H9 (cell line): ENCODE data around the gene HIVEP1. TPM values are rescaled to one million over a fixed set of nuclear protein-coding genes. Genes with fewer than 3 reads are reported as not detected.

Experiments used
- DNase-seq: peaks from one replicate; pipeline ENCODE4 v3.0.0-alpha.2; 2017
- H2AFZ ChIP-seq: one replicate; pipeline ENCODE4 v1.6.1; 2013; ENCODE audit warnings: mild to moderate bottlenecking, low read length, control low read depth, moderate library complexity
- H2AK5ac ChIP-seq: 2 replicates; pipeline ENCODE4 v1.6.1; 2013; ENCODE audit warnings: low read length, control low read depth, mixed read lengths; ENCODE audit not compliant: insufficient read length
- H2BK120ac ChIP-seq: one replicate; pipeline ENCODE4 v1.6.1; 2013; ENCODE audit warnings: low read depth, mild to moderate bottlenecking, low read length, control low read depth, inconsistent platforms; ENCODE audit not compliant: poor library complexity, severe bottlenecking
- H2BK12ac ChIP-seq: 2 replicates; pipeline ENCODE4 v1.6.1; 2013; ENCODE audit warnings: low read length, control low read depth, mixed read lengths, low read depth; ENCODE audit not compliant: insufficient read length
- H2BK15ac ChIP-seq: 2 replicates; pipeline ENCODE4 v1.6.1; 2013; ENCODE audit warnings: low read depth, low read length, control low read depth
- H2BK20ac ChIP-seq: one replicate; pipeline ENCODE4 v1.6.1; 2013; ENCODE audit warnings: low read depth, mild to moderate bottlenecking, low read length, control low read depth, inconsistent platforms; ENCODE audit not compliant: poor library complexity, severe bottlenecking
- H2BK5ac ChIP-seq: 2 replicates; pipeline ENCODE4 v1.6.1; 2013; ENCODE audit warnings: low read length, control low read depth, mixed read lengths; ENCODE audit not compliant: insufficient read length
- H3K14ac ChIP-seq: 2 replicates; pipeline ENCODE4 v1.6.1; 2013; ENCODE audit warnings: low read length, control low read depth; ENCODE audit not compliant: insufficient read depth
- H3K18ac ChIP-seq: 2 replicates; pipeline ENCODE4 v1.6.1; 2013; ENCODE audit warnings: low read depth, mild to moderate bottlenecking, mixed read lengths, low read length, control low read depth; ENCODE audit not compliant: insufficient read length
- H3K23ac ChIP-seq: 2 replicates; pipeline ENCODE4 v1.6.1; 2013; ENCODE audit warnings: low read length, control low read depth, mixed read lengths, low read depth; ENCODE audit not compliant: insufficient read length
- H3K23me2 ChIP-seq: 2 replicates; pipeline ENCODE4 v1.6.1; 2013; ENCODE audit warnings: low read depth, mild to moderate bottlenecking, mixed read lengths, low read length, control low read depth; ENCODE audit not compliant: insufficient read length, poor library complexity, severe bottlenecking
- H3K27ac ChIP-seq: 2 replicates; pipeline ENCODE4 v1.5.1; 2013; ENCODE audit warnings: low read length, control low read depth, mixed read lengths, low read depth; ENCODE audit not compliant: insufficient read length
- H3K27me3 ChIP-seq: 2 replicates; pipeline ENCODE4 v1.6.1; 2013; ENCODE audit warnings: low read length, control low read depth, inconsistent platforms; ENCODE audit not compliant: insufficient read depth
- H3K4ac ChIP-seq: 2 replicates; pipeline ENCODE4 v1.6.1; 2013; ENCODE audit warnings: low read depth, mild to moderate bottlenecking, control low read depth, inconsistent platforms, low read length, moderate library complexity
- H3K4me1 ChIP-seq: 2 replicates; pipeline ENCODE4 v1.6.1; 2013; ENCODE audit warnings: low read length, control low read depth, inconsistent platforms; ENCODE audit not compliant: insufficient read depth
- H3K4me2 ChIP-seq: 2 replicates; pipeline ENCODE4 v1.6.1; 2013; ENCODE audit warnings: low read length, control low read depth, mixed read lengths; ENCODE audit not compliant: insufficient read length, insufficient read depth
- H3K56ac ChIP-seq: 2 replicates; pipeline ENCODE4 v1.6.1; 2013; ENCODE audit warnings: low read depth, mild to moderate bottlenecking, mixed read lengths, low read length, control low read depth; ENCODE audit not compliant: insufficient read length
- H3K79me1 ChIP-seq: 2 replicates; pipeline ENCODE4 v1.6.1; 2013; ENCODE audit warnings: low read depth, mild to moderate bottlenecking, moderate library complexity, low read length, control low read depth, inconsistent platforms; ENCODE audit not compliant: insufficient read depth, poor library complexity, severe bottlenecking
- H3K79me2 ChIP-seq: 2 replicates; pipeline ENCODE4 v1.6.1; 2013; ENCODE audit warnings: low read length, control low read depth, inconsistent platforms; ENCODE audit not compliant: insufficient read depth
- H3K9ac ChIP-seq: 2 replicates; pipeline ENCODE4 v1.6.1; 2013; ENCODE audit warnings: low read length, control low read depth, mixed read lengths; ENCODE audit not compliant: insufficient read length; ENCODE audit errors: extremely low read depth
- H3K9me3 ChIP-seq: one replicate; pipeline ENCODE4 v1.6.1; 2013; ENCODE audit warnings: low read depth, low read length, inconsistent platforms; ENCODE audit not compliant: control insufficient read depth
- H3T11ph ChIP-seq: one replicate; pipeline ENCODE4 v1.6.1; 2013; ENCODE audit warnings: mild to moderate bottlenecking, low read length, control low read depth, inconsistent platforms
- H4K20me1 ChIP-seq: one replicate; pipeline ENCODE4 v1.6.1; 2013; ENCODE audit not compliant: control insufficient read depth, insufficient read length, insufficient read depth
- H4K5ac ChIP-seq: 2 replicates; pipeline ENCODE4 v1.6.1; 2013; ENCODE audit warnings: low read depth, mild to moderate bottlenecking, mixed read lengths, low read length, control low read depth; ENCODE audit not compliant: insufficient read length
- H4K8ac ChIP-seq: replicated peaks from 2 replicates; pipeline ENCODE4 v1.6.1; 2013; ENCODE audit warnings: low read length, control low read depth, mixed read lengths, low read depth; ENCODE audit not compliant: insufficient read length
- H4K91ac ChIP-seq: 2 replicates; pipeline ENCODE4 v1.6.1; 2013; ENCODE audit warnings: low read depth, mild to moderate bottlenecking, moderate library complexity, mixed read lengths, low read length, control low read depth; ENCODE audit not compliant: insufficient read length
- H3K27ac Mint-ChIP-seq, 3 experiments: 2 replicates in 2 of 3; 3 replicates in 1 of 3; pipeline ENCODE4 v1.8.0; 2020 to 2021; ENCODE audit warnings: mixed read lengths in 3 of 3, mild to moderate bottlenecking in 1 of 3, moderate library complexity in 1 of 3
- H3K27me3 Mint-ChIP-seq: 2 replicates; pipeline ENCODE4 v1.8.0; 2021; ENCODE audit warnings: low read depth, mild to moderate bottlenecking, moderate library complexity, mixed read lengths
- H3K36me3 Mint-ChIP-seq, 3 experiments: 2 replicates in 2 of 3; 3 replicates in 1 of 3; pipeline ENCODE4 v1.8.0; 2020 to 2021; ENCODE audit warnings: low read depth in 3 of 3, mixed read lengths in 3 of 3; ENCODE audit not compliant: insufficient read depth in 1 of 3
- H3K4me1 Mint-ChIP-seq, 2 experiments: 2 replicates each; pipeline ENCODE4 v1.8.0; 2020; ENCODE audit warnings: mixed read lengths in 2 of 2
- H3K4me3 Mint-ChIP-seq, 2 experiments: 2 replicates in 1 of 2; 3 replicates in 1 of 2; pipeline ENCODE4 v1.8.0; 2020 to 2021; ENCODE audit warnings: mild to moderate bottlenecking in 2 of 2, mixed read lengths in 2 of 2, moderate library complexity in 1 of 2
- H3K9me3 Mint-ChIP-seq, 2 experiments: 2 replicates in 1 of 2; 3 replicates in 1 of 2; pipeline ENCODE4 v1.8.0; 2020; ENCODE audit warnings: mild to moderate bottlenecking in 2 of 2, mixed read lengths in 2 of 2, moderate library complexity in 1 of 2
- CTCF ChIP-seq: fragments of 200-600 bp; sonication (generic); conservative IDR thresholded peaks from 3 replicates; pipeline ENCODE4 v1.8.0; 2021; ENCODE audit warnings: antibody characterized with exemption, mild to moderate bottlenecking
- WGBS: extraction: QIAGEN DNeasy Blood & Tissue Kit; methylation state at CpG from one replicate; pipeline ENCODE4 v1.1.7; 2013; ENCODE audit warnings: missing lambda C conversion rate, low lambda C conversion rate, mixed read lengths; ENCODE audit not compliant: insufficient read length; ENCODE audit errors: extremely low coverage; 5-methylcytosine and 5-hydroxymethylcytosine counted together
- total RNA-seq: library from RNA; stranded (reverse); gene quantifications from 2 replicates; pipeline ENCODE4 v1.2.1, GENCODE V29; 2021

The HIVEP1 gene
- total RNA-seq, 1 experiment from 2014 or later: 44.2 TPM

GRCh38 chr6:12150812-12151432, 138.8 kb downstream of the HIVEP1 start:
- Histone ChIP-seq H2BK15ac (no peak overlapping the region), H3K4ac (no peak overlapping the region), H3K79me2 (no peaks in the 10 kb centered on the region), H3K23me2 (no peaks in the 10 kb centered on the region), H2BK20ac (no peak overlapping the region), H3K14ac (no peak overlapping the region), H4K91ac (no peak overlapping the region), H3K9me3 (no peaks in the 10 kb centered on the region), H4K5ac (no peak overlapping the region), H3K9ac (no peak overlapping the region), H3K27me3 (no peaks in the 10 kb centered on the region), H2AFZ (no peak overlapping the region), H3T11ph (no peak overlapping the region), H3K18ac (no peak overlapping the region), H2BK120ac (no peak overlapping the region), H3K56ac (no peak overlapping the region), H3K4me1 (no peaks in the 10 kb centered on the region), H4K20me1 (no peaks in the 10 kb centered on the region), H3K79me1 (no peaks in the 10 kb centered on the region), H3K4me2 (no peak overlapping the region), H2BK5ac (no peak overlapping the region), H3K23ac (no peak overlapping the region), H2BK12ac (no peak overlapping the region), H2AK5ac (no peak overlapping the region), H3K27ac (no peak overlapping the region), H4K8ac (no peak overlapping the region)
- Mint-ChIP-seq H3K27ac (no peak overlapping the region), H3K36me3 (peaks cover 0 to 7% (median 6%) of the 10 kb centered on the region in 3 experiments; a peak in 5 of 7 replicates), H3K4me1 (peaks cover 5 to 7% of the 10 kb centered on the region in 2 experiments), H3K27me3 (no peaks in the 10 kb centered on the region), H3K4me3 (no peak overlapping the region), H3K9me3 (no peaks in the 10 kb centered on the region)
- DNase-seq: peak; percentile 63
- no CpG with 5 or more reads among the region's 7 CpGs for WGBS
- peak; percentile 91 for TF ChIP-seq CTCF
